Small intestine (tissue), 7 donors: ENCODE data around the gene HNRNPLL. TPM values are rescaled to one million over a fixed set of nuclear protein-coding genes. Genes with fewer than 3 reads are reported as not detected.

ENCODE experiments used
- DNase-seq, 2 donors: peaks; one replicate each; pipeline versions ENCODE4 v3.0.0 to v3.0.0-alpha.2; 2013
- FAIRE-seq: peaks from 2 replicates; lab custom pipeline; 2012; peaks lifted over from hg19 to GRCh38; lab: Jason Lieb, UNC
- H3K27ac ChIP-seq, 3 donors: one replicate each; pipeline ENCODE4 v1.5.1; 2013; ENCODE audit warnings: low read length in 2 of 3, mild to moderate bottlenecking in 2 of 3, control low read depth in 1 of 3, inconsistent platforms in 1 of 3, low read depth in 1 of 3, moderate library complexity in 1 of 3
- H3K27me3 ChIP-seq, 3 donors: one replicate each; pipeline ENCODE4 v1.6.1; 2013; ENCODE audit warnings: low read length in 3 of 3, inconsistent platforms in 1 of 3; ENCODE audit not compliant: control insufficient read depth in 3 of 3, insufficient read depth in 3 of 3
- H3K36me3 ChIP-seq, 3 donors: one replicate each; pipeline ENCODE4 v1.6.1; 2013; ENCODE audit warnings: low read length in 3 of 3, inconsistent platforms in 1 of 3, low read depth in 1 of 3, mild to moderate bottlenecking in 1 of 3, moderate library complexity in 1 of 3; ENCODE audit not compliant: control insufficient read depth in 3 of 3, insufficient read depth in 2 of 3
- H3K4me1 ChIP-seq, 3 donors: one replicate each; pipeline ENCODE4 v1.6.1; 2013; ENCODE audit warnings: low read length in 2 of 3, inconsistent platforms in 1 of 3, low read depth in 1 of 3, mild to moderate bottlenecking in 1 of 3, moderate library complexity in 1 of 3; ENCODE audit not compliant: control insufficient read depth in 3 of 3, insufficient read depth in 2 of 3
- H3K4me3 ChIP-seq, 3 donors: one replicate each; pipeline ENCODE4 v1.5.1; 2013; ENCODE audit warnings: low read length in 3 of 3, control low read depth in 1 of 3, inconsistent platforms in 1 of 3, low read depth in 1 of 3, mild to moderate bottlenecking in 1 of 3, moderate library complexity in 1 of 3
- H3K9me3 ChIP-seq, 2 donors: one replicate each; pipeline ENCODE4 v1.6.1; 2013; ENCODE audit warnings: low read depth in 1 of 2, low read length in 1 of 2; ENCODE audit not compliant: control insufficient read depth in 2 of 2, insufficient read depth in 1 of 2
- WGBS, 3 donors: extraction: QIAGEN DNeasy Blood & Tissue Kit; methylation state at CpG; one replicate each; pipeline ENCODE4 v1.1.7; 2013; 5-methylcytosine and 5-hydroxymethylcytosine counted together
- polyA plus RNA-seq, 4 donors: library from polyadenylated mRNA; stranded (reverse) in 3 of 4; unstranded in 1 of 4; fragments of 200-250 nt in 3 of 4; fragments of 120-200 nt in 1 of 4; gene quantifications; one replicate each; pipeline versions ENCODE4 v1.2.1 to v1.2.3, GENCODE V29; 2013
- donor health status: healthy with polysubstance abuse.
- donor health status: control.
- donor health status: control.
- donor health status: Bipolar disorder and iron deficiency.
- donor health status: healthy.

HNRNPLL gene
- polyA plus RNA-seq, 4 donors: 17.3 to 36.3 (median 19.7) TPM

DNA sequence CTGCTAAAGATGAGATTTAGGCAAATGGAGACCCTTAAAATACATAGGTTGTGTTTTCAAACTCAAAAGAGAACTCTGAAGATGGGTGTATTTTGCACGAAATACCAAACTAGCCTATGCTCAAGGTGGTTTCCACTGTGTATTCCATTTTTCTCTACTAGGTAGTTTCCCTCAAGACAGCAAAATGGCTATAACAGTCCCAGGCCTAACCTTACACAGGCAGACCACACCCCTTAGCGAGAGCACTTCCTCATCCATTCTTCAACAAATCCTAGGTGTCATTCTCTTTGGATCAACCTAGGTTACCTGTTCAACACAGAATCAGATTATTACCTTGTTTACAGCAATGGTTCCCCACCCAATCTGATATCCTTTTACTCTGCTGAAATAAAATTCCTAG is 42.6 kb downstream of the HNRNPLL start:
- Histone ChIP-seq H3K27ac (no peak overlapping the region), H3K36me3 (peaks cover 2 to 12% (median 4%) of the 10 kb centered on the region in 3 donors), H3K4me1 (no peaks in the 10 kb centered on the region), H3K27me3 (no peaks in the 10 kb centered on the region), H3K9me3 (no peaks in the 10 kb centered on the region), H3K4me3 (no peak overlapping the region)
- DNase-seq (peak in 1 of 2 donors; percentile 11), FAIRE-seq (no peak)
- WGBS, 3 donors: 88 to 92% (median 91%) methylated on average over 2 of the region's 2 CpGs

DNA sequence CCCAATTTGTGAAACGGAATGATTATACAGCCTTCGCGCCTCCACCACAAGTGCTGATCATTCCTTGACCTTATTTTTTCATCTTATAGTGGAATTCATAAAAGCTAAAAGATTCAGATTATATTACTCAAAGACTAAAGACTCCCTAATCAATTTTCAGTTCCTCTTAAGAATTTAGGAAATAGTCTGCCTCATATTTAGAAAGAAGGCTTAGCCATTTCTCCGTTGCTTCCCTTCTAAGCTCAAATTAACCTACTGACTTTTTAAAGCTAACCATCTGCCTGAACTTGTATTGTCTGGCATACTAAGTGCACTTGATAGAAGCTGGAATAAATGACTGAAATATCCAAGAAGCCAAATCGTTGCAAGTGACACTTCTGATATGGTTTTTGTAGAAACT is 44.7 kb downstream of the HNRNPLL start:
- no peak overlapping the region for H3K4me3 ChIP-seq
- FAIRE-seq: no peak

GRCh38 chr2:38557217-38557616 is 45.5 kb downstream of the HNRNPLL start:
- Histone ChIP-seq H3K9me3 (no peaks in the 10 kb centered on the region), H3K4me1 (no peaks in the 10 kb centered on the region), H3K36me3 (peaks cover 2 to 7% (median 4%) of the 10 kb centered on the region in 3 donors), H3K4me3 (no peak overlapping the region), H3K27ac (no peak overlapping the region), H3K27me3 (no peaks in the 10 kb centered on the region)
- DNase-seq: no peak
- FAIRE-seq: no peak
- WGBS, 3 donors: 84 to 88% (median 87%) methylated on average over 2 of the region's 2 CpGs

More for the DNA sequence above, 44.7 kb downstream of the HNRNPLL start:
- H3K9me3 ChIP-seq: no peaks in the 10 kb centered on the region
- no peaks in the 10 kb centered on the region for H3K27me3 ChIP-seq
- 93 to 97% (median 94%) methylated on average over 5 of the region's 5 CpGs for WGBS, 3 donors
- H3K4me1 ChIP-seq: no peaks in the 10 kb centered on the region
- DNase-seq: no peak
- H3K36me3 ChIP-seq: peaks cover 2 to 7% (median 4%) of the 10 kb centered on the region in 3 donors
- H3K27ac ChIP-seq: no peak overlapping the region

GRCh38 chr2:38556006-38556801 is 46.5 kb downstream of the HNRNPLL start:
- FAIRE-seq (no peak), DNase-seq (no peak)

GRCh38 chr2:38554973-38555595 is 47.6 kb downstream of the HNRNPLL start:
- WGBS, 3 donors: 93 to 98% (median 94%) methylated on average over 8 of the region's 8 CpGs
- FAIRE-seq: no peak
- H3K27me3 ChIP-seq: no peaks in the 10 kb centered on the region
- no peak overlapping the region for H3K27ac ChIP-seq
- H3K36me3 ChIP-seq: peaks cover 0 to 2% (median under 1%) of the 10 kb centered on the region in 3 donors
- no peak overlapping the region for H3K4me3 ChIP-seq
- no peaks in the 10 kb centered on the region for H3K4me1 ChIP-seq
- no peak for DNase-seq
- H3K9me3 ChIP-seq: no peaks in the 10 kb centered on the region

More at GRCh38 chr2:38556006-38556801, 46.5 kb downstream of the HNRNPLL start:
- H3K27me3 ChIP-seq: no peaks in the 10 kb centered on the region
- 85 to 91% (median 87%) methylated on average over 6 of the region's 6 CpGs for WGBS, 3 donors
- no peak overlapping the region for H3K27ac ChIP-seq
- H3K9me3 ChIP-seq: no peaks in the 10 kb centered on the region
- H3K4me1 ChIP-seq: no peaks in the 10 kb centered on the region
- peaks cover 2 to 4% (median 2%) of the 10 kb centered on the region in 3 donors for H3K36me3 ChIP-seq
- H3K4me3 ChIP-seq: no peak overlapping the region

- Histone ChIP-seq H3K4me1 (no peaks in the 10 kb centered on the region), H3K27me3 (no peaks in the 10 kb centered on the region), H3K9me3 (no peaks in the 10 kb centered on the region), H3K36me3 (peaks cover 0 to 2% (median 0%) of the 10 kb centered on the region in 3 donors), H3K4me3 (no peak overlapping the region), H3K27ac (no peak overlapping the region)
- no peak for FAIRE-seq
- no peak for DNase-seq
- 69 to 94% (median 93%) methylated on average over 2 of the region's 2 CpGs for WGBS, 3 donors
These were observed 49.2 kb downstream of the HNRNPLL start for GRCh38 chr2:38553554-38553953.

DNA sequence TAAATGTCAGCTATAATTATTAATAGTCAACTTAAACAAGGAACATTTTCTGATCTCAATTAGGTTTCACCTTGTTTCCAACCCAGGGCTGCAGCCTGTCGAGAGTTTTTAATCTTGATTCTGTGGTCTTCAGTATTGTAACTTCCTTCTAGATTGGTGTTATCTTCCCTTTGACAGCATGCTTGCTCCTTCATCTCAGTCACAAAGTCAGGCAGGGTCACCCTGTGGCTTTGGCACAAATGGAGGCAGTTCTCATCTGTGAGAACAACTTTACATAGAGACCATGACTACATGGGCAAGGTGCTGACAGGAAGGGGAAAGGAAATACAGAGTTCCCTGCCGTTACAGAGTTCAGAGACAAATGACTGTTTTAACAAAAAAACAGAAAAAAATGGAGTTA is 50.5 kb downstream of the HNRNPLL start:
- FAIRE-seq (no peak), DNase-seq (no peak)
- no peak overlapping the region for H3K27ac ChIP-seq
- 41 to 71% (median 55%) methylated on average over 2 of the region's 2 CpGs for WGBS, 3 donors
- H3K27me3 ChIP-seq: no peaks in the 10 kb centered on the region
- no peaks in the 10 kb centered on the region for H3K9me3 ChIP-seq
- peaks cover 0 to 2% (median 0%) of the 10 kb centered on the region in 3 donors for H3K36me3 ChIP-seq
- no peak overlapping the region for H3K4me3 ChIP-seq
- no peaks in the 10 kb centered on the region for H3K4me1 ChIP-seq

- no peak for FAIRE-seq
- 84 to 96% (median 94%) methylated on average over 2 of the region's 2 CpGs for WGBS, 3 donors
- H3K27me3 ChIP-seq: no peaks in the 10 kb centered on the region
These were observed 51.0 kb downstream of the HNRNPLL start for GRCh38 chr2:38551746-38552145.

More at GRCh38 chr2:38551746-38552145, 51.0 kb downstream of the HNRNPLL start:
- peaks cover 0 to 2% (median 0%) of the 10 kb centered on the region in 3 donors for H3K36me3 ChIP-seq
- no peaks in the 10 kb centered on the region for H3K9me3 ChIP-seq
- no peak for DNase-seq
- H3K4me3 ChIP-seq: no peak overlapping the region
- H3K4me1 ChIP-seq: no peaks in the 10 kb centered on the region
- no peak overlapping the region for H3K27ac ChIP-seq
